Gastrocnemius medialis (tissue), 4 donors: ENCODE data around the gene NLK.

ENCODE experiments used
- CTCF ChIP-seq, 5 experiments: fragments of 450-650 bp in 3 of 5; fragments of 200-600 bp in 2 of 5; sonication (generic) in 2 of 5; IDR thresholded peaks in 4 of 5; conservative IDR thresholded peaks in 1 of 5; 1 replicate in 4 of 5; 2 replicates in 1 of 5; pipeline ENCODE4 v1.5.1; 2016 to 2019; ENCODE audit warnings: antibody characterized with exemption in 5 of 5, mild to moderate bottlenecking in 3 of 5, moderate library complexity in 3 of 5
- POLR2A ChIP-seq, 2 donors: fragments of 450-650 bp; IDR thresholded peaks; one replicate each; pipeline ENCODE4 v1.6.1; 2017; ENCODE audit warnings: antibody characterized with exemption in 2 of 2, mild to moderate bottlenecking in 2 of 2, moderate library complexity in 2 of 2

- TF ChIP-seq POLR2A (IDR thresholded peaks at IDR 0.05) (no peak), CTCF (IDR thresholded peaks at IDR 0.05 in 4 of 5, conservative IDR thresholded peaks at IDR 0.05 in 1 of 5) (no peak)
Measured at GRCh38 chr17:28101919-28102318, 59.4 kb downstream of the NLK start.
